T-helper 2 cell treated with Interferon-gamma antibody and Interleukin-4, amounts not matched to agents 100 ng/mL and 5 ng/mL, for 36 hours (primary cell): ENCODE data around the gene SERPINE2. TPM values are rescaled to one million over a fixed set of nuclear protein-coding genes. Genes with fewer than 3 reads are reported as not detected.
"Not testable (repeated sequence)": the region's sequence is repeated elsewhere in the genome, so short reads cannot be mapped to it uniquely, and the experiment has no call there.

Experiments used
- intact Hi-C: fragments of 100-400 bp; cut with micrococcal nuclease; formaldehyde crosslinking; loops from one replicate; pipeline ENCODE4 v1.15.1; 2023
- total RNA-seq: library from RNA; stranded (reverse); gene quantifications from 2 replicates; pipeline ENCODE4 v1.2.3, GENCODE V29; 2022

SERPINE2 gene
- total RNA-seq, 1 donor from 2014 or later, result 14.4 TPM

GRCh38 chr2:224020523-224020922 is 18.6 kb downstream of the SERPINE2 start:
- intact Hi-C loops, result loop anchor here (10.0 kb wide), 1 partner anchor 384 kb away; the partner anchor contains the start of gene FAM124B

- intact Hi-C loops, result no loop called here
Observed at GRCh38 chr2:224017957-224018356, 21.1 kb downstream of the SERPINE2 start.

- intact Hi-C loops, result no loop called here
Observed at GRCh38 chr2:224016963-224017362, 22.1 kb downstream of the SERPINE2 start.

- intact Hi-C loops, result no loop called here
Observed at GRCh38 chr2:224014336-224014735, 24.8 kb downstream of the SERPINE2 start.

GRCh38 chr2:224011837-224012236 is 27.2 kb downstream of the SERPINE2 start:
- intact Hi-C loops, result loop anchor here (2.0 kb wide), 1 partner anchor 13 kb away; no protein-coding TSS in a partner anchor

- intact Hi-C loops, result loop anchor here (2.0 kb wide), 1 partner anchor 15 kb away; no protein-coding TSS in a partner anchor
Observed at GRCh38 chr2:224009605-224010315, 29.3 kb downstream of the SERPINE2 start.

- intact Hi-C loops, result no loop called here
Observed at GRCh38 chr2:224008702-224009261, 30.3 kb downstream of the SERPINE2 start.

GRCh38 chr2:224004105-224004695 is 34.9 kb downstream of the SERPINE2 start:
- intact Hi-C loops, result no loop called here

- intact Hi-C loops, result not testable (repeated sequence)
Observed at GRCh38 chr2:224000662-224001061, 38.4 kb downstream of the SERPINE2 start.

GRCh38 chr2:223999862-224000261 is 39.2 kb downstream of the SERPINE2 start:
- intact Hi-C loops, result no loop called here

GRCh38 chr2:223998948-223999347 is 40.1 kb downstream of the SERPINE2 start:
- intact Hi-C loops, result no loop called here

GRCh38 chr2:223997938-223998337 is 41.1 kb downstream of the SERPINE2 start:
- intact Hi-C loops, result no loop called here

- intact Hi-C loops, result loop anchor here (1.0 kb wide), 1 partner anchor 47 kb away; no protein-coding TSS in a partner anchor
Observed at GRCh38 chr2:223996391-223996790, 42.7 kb downstream of the SERPINE2 start.

GRCh38 chr2:223995569-223995968 is 43.5 kb downstream of the SERPINE2 start:
- intact Hi-C loops, result no loop called here

GRCh38 chr2:223994562-223995162 is 44.4 kb downstream of the SERPINE2 start:
- intact Hi-C loops, result loop anchor here (5.0 kb wide), 1 partner anchor 148 kb away; no protein-coding TSS in a partner anchor

GRCh38 chr2:223993634-223994232 is 45.4 kb downstream of the SERPINE2 start:
- intact Hi-C loops, result loop anchor here (1.0 to 5.0 kb wide), 6 partner anchors 23 to 376 kb away; no protein-coding TSS in a partner anchor

- intact Hi-C loops, result loop anchor here (5.0 kb wide), 1 partner anchor 151 kb away; no protein-coding TSS in a partner anchor
Observed at GRCh38 chr2:223991611-223992010, 47.5 kb downstream of the SERPINE2 start.

- intact Hi-C loops, result loop anchor here (5.0 kb wide), 1 partner anchor 152 kb away; no protein-coding TSS in a partner anchor
Observed at GRCh38 chr2:223989856-223990232, 49.2 kb downstream of the SERPINE2 start.

GRCh38 chr2:223989206-223989855 is 49.8 kb downstream of the SERPINE2 start:
- intact Hi-C loops, result no loop called here

- intact Hi-C loops, result no loop called here
Observed at GRCh38 chr2:223981241-223981640, 57.8 kb downstream of the SERPINE2 start.

- intact Hi-C loops, result no loop called here
Observed at GRCh38 chr2:223980803-223981202, 58.3 kb downstream of the SERPINE2 start.
